ENCODE results near the gene TCEAL7. TPM values are rescaled to one million over a fixed set of nuclear protein-coding genes. Genes with fewer than 3 reads are reported as not detected.
A peak's percentile ranks its signal among the peaks of the same experiment; 100 is the strongest.

TCEAL7 gene
- total RNA-seq, 2 donors from 2014 or later: 1.4 to 6.2 TPM

GRCh38 chrX:103310555-103311398 is 19.3 kb upstream of the TCEAL7 start, which contains the start of gene BEX2:
Gene BEX2, minus strand, starts transcription at chrX:103310990. Its CDS starts 1,014 bp downstream, at chrX:103309976.
- Histone ChIP-seq H3K36me3 (no peaks in the 10 kb centered on the region), H3K9me3 (no peaks in the 10 kb centered on the region), H3K27me3 (replicated peaks; ENCODE audit: insufficient read depth) (no peaks in the 10 kb centered on the region), H3K4me1 (replicated peaks) (no peaks in the 10 kb centered on the region), H3K27ac (peak within 1 kb of the TSS; percentile 53 to 64), H3K4me3 (peak within 1 kb of the TSS; percentile 46 to 55)
- intact Hi-C loops (cut with DNase I): no loop called here
- TF ChIP-seq CTCF (IDR thresholded peaks at IDR 0.05) (no peak), POLR2AphosphoS5 (IDR thresholded peaks at IDR 0.05) (peak; percentile 82), POLR2A (IDR thresholded peaks at IDR 0.05) (peak; percentile 76)
- DNase-seq (ENCODE audit: low spot score): peak; percentile 85
- WGBS: 9% methylated on average over 3 of the region's 52 CpGs

GRCh38 chrX:103311399-103311780 is 18.6 kb upstream of the TCEAL7 start:
- WGBS: 60% methylated on average over 3 of the region's 3 CpGs
- intact Hi-C loops (cut with DNase I): no loop called here
- Histone ChIP-seq H3K9me3 (no peaks in the 10 kb centered on the region), H3K27ac (no peak overlapping the region), H3K27me3 (replicated peaks; ENCODE audit: insufficient read depth) (no peaks in the 10 kb centered on the region), H3K36me3 (no peaks in the 10 kb centered on the region), H3K4me1 (replicated peaks) (no peaks in the 10 kb centered on the region), H3K4me3 (no peak overlapping the region)
- no peak for TF ChIP-seq POLR2A (IDR thresholded peaks at IDR 0.05)
- TF ChIP-seq POLR2AphosphoS5 (IDR thresholded peaks at IDR 0.05): no peak
- no peak for TF ChIP-seq CTCF (IDR thresholded peaks at IDR 0.05)
- DNase-seq (ENCODE audit: low spot score): no peak

GRCh38 chrX:103330681-103331288 is 746 bp downstream of the TCEAL7 start:
- DNase-seq (ENCODE audit: low spot score): no peak
- Histone ChIP-seq H3K36me3 (no peaks in the 10 kb centered on the region), H3K27ac (no peak overlapping the region), H3K4me3 (peak overlapping the region in 1 of 2 donors; percentile 10), H3K4me1 (replicated peaks) (no peaks in the 10 kb centered on the region), H3K27me3 (replicated peaks; ENCODE audit: insufficient read depth) (no peaks in the 10 kb centered on the region), H3K9me3 (no peaks in the 10 kb centered on the region)
- intact Hi-C loops (cut with DNase I): loop anchor here (10.0 kb wide), 1 partner anchor 116 kb away; the partner anchor contains the start of gene BEX4
- 11% methylated on average over 21 of the region's 21 CpGs for WGBS
- TF ChIP-seq CTCF (IDR thresholded peaks at IDR 0.05): no peak
- no peak for TF ChIP-seq POLR2A (IDR thresholded peaks at IDR 0.05)
- TF ChIP-seq POLR2AphosphoS5 (IDR thresholded peaks at IDR 0.05): no peak

- Histone ChIP-seq H3K36me3 (no peaks in the 10 kb centered on the region), H3K27ac (no peak overlapping the region), H3K4me1 (replicated peaks) (no peaks in the 10 kb centered on the region), H3K9me3 (no peaks in the 10 kb centered on the region), H3K4me3 (no peak overlapping the region), H3K27me3 (replicated peaks; ENCODE audit: insufficient read depth) (no peaks in the 10 kb centered on the region)
- TF ChIP-seq CTCF (IDR thresholded peaks at IDR 0.05) (no peak), POLR2AphosphoS5 (IDR thresholded peaks at IDR 0.05) (no peak), POLR2A (IDR thresholded peaks at IDR 0.05) (no peak)
- intact Hi-C loops (cut with DNase I): loop anchor here (10.0 kb wide), 1 partner anchor 124 kb away; the partner anchor contains the start of gene BEX4
- 75% methylated on average over 3 of the region's 3 CpGs for WGBS
- no peak for DNase-seq (ENCODE audit: low spot score)
Observed at GRCh38 chrX:103338663-103339062, 8.6 kb downstream of the TCEAL7 start.

Measured in prostate gland (tissue), 2 donors.